NCI-H446 (cell line): ENCODE data around the gene PPIP5K2.

Experiments used
- DNase-seq, 2 experiments: peaks; one replicate each; lab custom pipeline; 2025; lab: John Stamatoyannopoulos, UW

PPIP5K2 gene

GRCh38 chr5:103245761-103246160, 125.7 kb downstream of the PPIP5K2 start:
- DNase-seq = no peak

GRCh38 chr5:103247118-103247517, 127.0 kb downstream of the PPIP5K2 start:
- DNase-seq = no peak

GRCh38 chr5:103249068-103249467, 129.0 kb downstream of the PPIP5K2 start:
- no peak for DNase-seq

GRCh38 chr5:103254921-103255320, 134.8 kb downstream of the PPIP5K2 start:
- no peak for DNase-seq

GRCh38 chr5:103255691-103256090, 135.6 kb downstream of the PPIP5K2 start:
- no peak for DNase-seq

GRCh38 chr5:103256178-103256577, 136.1 kb downstream of the PPIP5K2 start:
- no peak for DNase-seq

- DNase-seq = peak; percentile 92 to 97
These were observed 138.4 kb downstream of the PPIP5K2 start, which contains the start of gene MACIR for GRCh38 chr5:103258368-103258956. Gene MACIR, plus strand, starts transcription at chr5:103258763. Its CDS starts 17,157 bp downstream, at chr5:103275920.

GRCh38 chr5:103258957-103259704, 139.0 kb downstream of the PPIP5K2 start:
- peak; percentile 53 to 72 for DNase-seq

GRCh38 chr5:103259705-103260355, 139.7 kb downstream of the PPIP5K2 start:
- peak in 1 of 2 experiments; percentile 37 for DNase-seq

GRCh38 chr5:103260951-103261350, 140.8 kb downstream of the PPIP5K2 start:
- DNase-seq = no peak
